Measurements from ENCODE around the gene RMI2.

RMI2 gene

DNA sequence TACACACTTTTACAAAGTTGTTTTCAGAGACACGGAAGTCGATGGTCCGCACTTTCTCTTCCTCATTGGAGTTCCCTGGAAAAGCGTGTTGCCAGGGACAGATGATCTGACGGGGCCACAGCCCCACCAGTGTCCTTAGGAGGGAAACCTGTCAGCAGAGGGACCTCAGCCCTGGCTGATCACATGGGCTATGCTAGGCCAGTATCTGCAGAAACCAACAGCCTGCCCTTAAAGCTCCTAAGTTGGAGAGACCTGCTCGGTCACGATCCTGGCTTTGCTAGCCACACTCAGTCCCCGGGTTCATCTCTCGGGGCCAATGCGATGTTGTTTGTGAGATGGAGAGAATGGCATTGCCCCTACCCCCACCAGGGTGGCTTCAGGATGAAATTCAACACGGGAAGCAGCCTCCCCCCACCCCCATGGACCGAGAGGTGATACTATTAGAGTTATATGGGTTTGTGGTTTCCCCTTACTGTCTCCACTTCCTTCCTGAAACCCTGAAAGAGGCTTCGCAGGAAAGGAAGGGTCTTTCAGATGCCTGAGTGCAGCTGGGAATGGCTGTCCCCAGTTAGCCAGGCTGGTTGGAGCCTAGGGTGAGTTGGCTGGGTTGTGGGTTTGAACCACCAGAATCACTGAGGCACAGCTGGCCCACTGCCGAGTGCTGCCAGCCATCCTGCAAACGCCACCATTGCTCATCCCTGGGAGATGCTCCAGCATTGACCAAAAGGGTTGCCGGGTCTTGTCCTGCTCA is 16.6 kb downstream of the RMI2 start:
- Histone ChIP-seq H3K9me3 (ENCODE audit: insufficient read depth, low read depth, low read length) (no peaks in the 10 kb centered on the region), H2BK12ac (ENCODE audit: low read length) (peak overlapping the region; percentile 19), H3K27ac (ENCODE audit: low read depth, low read length) (no peak overlapping the region), H2AFZ (ENCODE audit: insufficient read depth, low read length, poor library complexity) (no peak overlapping the region), H2AK5ac (ENCODE audit: low read length) (peak overlapping the region; percentile 64), H3K4me2 (ENCODE audit: low read length) (no peak overlapping the region), H4K91ac (ENCODE audit: low read depth, low read length) (peak overlapping the region; percentile 75), H3K79me2 (ENCODE audit: control insufficient read depth, insufficient read depth, low read length, poor library complexity) (no peaks in the 10 kb centered on the region), H3K9ac (ENCODE audit: low read length) (no peak overlapping the region), H3K36me3 (ENCODE audit: control insufficient read depth in 1 of 2, insufficient read depth in 2 of 2, low read length in 2 of 2) (no peaks in the 10 kb centered on the region), H3K4me1 (ENCODE audit: control insufficient read depth in 1 of 2, insufficient read depth in 2 of 2, low read length in 2 of 2) (peaks cover 19 to 21% of the 10 kb centered on the region in 2 experiments), H4K8ac (ENCODE audit: low read depth, low read length) (no peak overlapping the region), H3K4ac (ENCODE audit: low read depth, low read length) (no peak overlapping the region), H2BK5ac (ENCODE audit: low read depth, low read length, poor library complexity) (no peak overlapping the region), H3K18ac (ENCODE audit: low read length) (no peak overlapping the region), H3K14ac (ENCODE audit: low read length) (peak overlapping the region; percentile 20), H2BK120ac (ENCODE audit: insufficient read depth, low read length, poor library complexity) (peak overlapping the region; percentile 34), H3K23ac (ENCODE audit: low read length) (no peak overlapping the region), H4K12ac (ENCODE audit: low read depth, low read length) (no peak overlapping the region), H3K79me1 (ENCODE audit: low read length) (peaks cover 20% of the 10 kb centered on the region), H3K4me3 (ENCODE audit: low read depth, low read length) (no peak overlapping the region), H3K27me3 (ENCODE audit: insufficient read depth, low read length) (no peaks in the 10 kb centered on the region)
- WGBS (ENCODE audit: extremely low coverage, insufficient coverage, insufficient read length) = no CpG with 5 or more reads among the region's 16 CpGs
- DNase-seq = no peak

DNA sequence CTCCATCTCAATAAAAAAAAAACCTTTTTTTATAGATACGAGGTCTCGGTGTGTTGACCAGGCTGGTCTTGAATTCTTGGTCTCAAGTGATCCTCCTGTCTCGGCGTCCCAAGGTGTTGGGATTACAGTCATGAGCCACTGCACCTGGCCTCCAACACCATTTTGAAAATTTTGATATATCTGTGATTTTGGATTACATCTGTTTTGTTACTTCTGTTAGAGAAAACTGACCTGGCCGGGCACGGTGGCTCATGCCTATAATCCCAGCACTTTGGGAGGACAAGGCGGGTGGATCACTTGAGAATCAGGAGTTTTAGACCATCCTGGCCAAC is 18.6 kb downstream of the RMI2 start:
- H4K8ac ChIP-seq (ENCODE audit: low read depth, low read length) = no peak overlapping the region
- no peaks in the 10 kb centered on the region for H3K9me3 ChIP-seq (ENCODE audit: insufficient read depth, low read depth, low read length)
- no peaks in the 10 kb centered on the region for H3K27me3 ChIP-seq (ENCODE audit: insufficient read depth, low read length)
- no peak overlapping the region for H3K18ac ChIP-seq (ENCODE audit: low read length)
- H3K4ac ChIP-seq (ENCODE audit: low read depth, low read length) = no peak overlapping the region
- H2BK12ac ChIP-seq (ENCODE audit: low read length) = no peak overlapping the region
- no peak overlapping the region for H4K91ac ChIP-seq (ENCODE audit: low read depth, low read length)
- no peak overlapping the region for H3K14ac ChIP-seq (ENCODE audit: low read length)
- no peak for DNase-seq
- peaks cover 13 to 14% of the 10 kb centered on the region in 2 experiments for H3K4me1 ChIP-seq (ENCODE audit: control insufficient read depth in 1 of 2, insufficient read depth in 2 of 2, low read length in 2 of 2)
- no peak overlapping the region for H3K4me2 ChIP-seq (ENCODE audit: low read length)
- no peak overlapping the region for H3K23ac ChIP-seq (ENCODE audit: low read length)
- H2AFZ ChIP-seq (ENCODE audit: insufficient read depth, low read length, poor library complexity) = no peak overlapping the region
- no peak overlapping the region for H3K9ac ChIP-seq (ENCODE audit: low read length)
- no peaks in the 10 kb centered on the region for H3K36me3 ChIP-seq (ENCODE audit: control insufficient read depth in 1 of 2, insufficient read depth in 2 of 2, low read length in 2 of 2)
- H3K4me3 ChIP-seq (ENCODE audit: low read depth, low read length) = no peak overlapping the region
- no CpG with 5 or more reads among the region's 7 CpGs for WGBS (ENCODE audit: extremely low coverage, insufficient coverage, insufficient read length)
- H2BK5ac ChIP-seq (ENCODE audit: low read depth, low read length, poor library complexity) = no peak overlapping the region
- no peaks in the 10 kb centered on the region for H3K79me2 ChIP-seq (ENCODE audit: control insufficient read depth, insufficient read depth, low read length, poor library complexity)
- H3K79me1 ChIP-seq (ENCODE audit: low read length) = peaks cover 12% of the 10 kb centered on the region
- H2BK120ac ChIP-seq (ENCODE audit: insufficient read depth, low read length, poor library complexity) = no peak overlapping the region
- no peak overlapping the region for H4K12ac ChIP-seq (ENCODE audit: low read depth, low read length)
- H2AK5ac ChIP-seq (ENCODE audit: low read length) = no peak overlapping the region
- H3K27ac ChIP-seq (ENCODE audit: low read depth, low read length) = no peak overlapping the region

DNA sequence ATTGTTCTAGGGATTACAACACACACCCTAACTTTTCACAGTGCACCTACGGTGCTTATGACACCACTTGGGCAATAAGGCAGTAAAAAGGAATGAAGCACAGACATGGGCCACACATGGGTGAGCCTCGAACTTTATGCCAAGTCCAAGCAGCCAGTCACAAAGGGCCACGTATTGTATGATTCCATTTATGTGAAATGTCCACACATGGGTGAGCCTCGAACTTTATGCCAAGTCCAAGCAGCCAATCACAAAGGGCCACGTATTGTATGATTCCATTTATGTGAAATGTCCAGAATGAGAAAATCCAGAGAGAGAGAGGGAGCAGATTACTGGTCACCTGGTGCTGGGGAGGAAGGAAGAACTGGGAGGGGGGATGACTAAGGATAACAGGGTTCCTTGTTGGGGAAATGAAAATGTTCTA is 22.2 kb downstream of the RMI2 start:
- H3K79me2 ChIP-seq (ENCODE audit: control insufficient read depth, insufficient read depth, low read length, poor library complexity) = no peaks in the 10 kb centered on the region
- H2BK120ac ChIP-seq (ENCODE audit: insufficient read depth, low read length, poor library complexity) = no peak overlapping the region
- H4K8ac ChIP-seq (ENCODE audit: low read depth, low read length) = no peak overlapping the region
- H3K27ac ChIP-seq (ENCODE audit: low read depth, low read length) = no peak overlapping the region
- no peak overlapping the region for H4K12ac ChIP-seq (ENCODE audit: low read depth, low read length)
- H2BK12ac ChIP-seq (ENCODE audit: low read length) = no peak overlapping the region
- no peak overlapping the region for H3K4me3 ChIP-seq (ENCODE audit: low read depth, low read length)
- DNase-seq = no peak
- H3K23ac ChIP-seq (ENCODE audit: low read length) = no peak overlapping the region
- H2AFZ ChIP-seq (ENCODE audit: insufficient read depth, low read length, poor library complexity) = no peak overlapping the region
- no peaks in the 10 kb centered on the region for H3K36me3 ChIP-seq (ENCODE audit: control insufficient read depth in 1 of 2, insufficient read depth in 2 of 2, low read length in 2 of 2)
- no peak overlapping the region for H3K4me2 ChIP-seq (ENCODE audit: low read length)
- no peak overlapping the region for H2BK5ac ChIP-seq (ENCODE audit: low read depth, low read length, poor library complexity)
- no peak overlapping the region for H3K14ac ChIP-seq (ENCODE audit: low read length)
- H3K9me3 ChIP-seq (ENCODE audit: insufficient read depth, low read depth, low read length) = no peaks in the 10 kb centered on the region
- no peak overlapping the region for H2AK5ac ChIP-seq (ENCODE audit: low read length)
- no peaks in the 10 kb centered on the region for H3K27me3 ChIP-seq (ENCODE audit: insufficient read depth, low read length)
- WGBS (ENCODE audit: extremely low coverage, insufficient coverage, insufficient read length) = no CpG with 5 or more reads among the region's 5 CpGs
- H3K4me1 ChIP-seq (ENCODE audit: control insufficient read depth in 1 of 2, insufficient read depth in 2 of 2, low read length in 2 of 2) = peaks cover 0 to 3% of the 10 kb centered on the region in 2 experiments
- no peak overlapping the region for H3K18ac ChIP-seq (ENCODE audit: low read length)
- no peak overlapping the region for H3K4ac ChIP-seq (ENCODE audit: low read depth, low read length)
- no peak overlapping the region for H3K9ac ChIP-seq (ENCODE audit: low read length)
- no peak overlapping the region for H4K91ac ChIP-seq (ENCODE audit: low read depth, low read length)
- H3K79me1 ChIP-seq (ENCODE audit: low read length) = peaks cover 3% of the 10 kb centered on the region

DNA sequence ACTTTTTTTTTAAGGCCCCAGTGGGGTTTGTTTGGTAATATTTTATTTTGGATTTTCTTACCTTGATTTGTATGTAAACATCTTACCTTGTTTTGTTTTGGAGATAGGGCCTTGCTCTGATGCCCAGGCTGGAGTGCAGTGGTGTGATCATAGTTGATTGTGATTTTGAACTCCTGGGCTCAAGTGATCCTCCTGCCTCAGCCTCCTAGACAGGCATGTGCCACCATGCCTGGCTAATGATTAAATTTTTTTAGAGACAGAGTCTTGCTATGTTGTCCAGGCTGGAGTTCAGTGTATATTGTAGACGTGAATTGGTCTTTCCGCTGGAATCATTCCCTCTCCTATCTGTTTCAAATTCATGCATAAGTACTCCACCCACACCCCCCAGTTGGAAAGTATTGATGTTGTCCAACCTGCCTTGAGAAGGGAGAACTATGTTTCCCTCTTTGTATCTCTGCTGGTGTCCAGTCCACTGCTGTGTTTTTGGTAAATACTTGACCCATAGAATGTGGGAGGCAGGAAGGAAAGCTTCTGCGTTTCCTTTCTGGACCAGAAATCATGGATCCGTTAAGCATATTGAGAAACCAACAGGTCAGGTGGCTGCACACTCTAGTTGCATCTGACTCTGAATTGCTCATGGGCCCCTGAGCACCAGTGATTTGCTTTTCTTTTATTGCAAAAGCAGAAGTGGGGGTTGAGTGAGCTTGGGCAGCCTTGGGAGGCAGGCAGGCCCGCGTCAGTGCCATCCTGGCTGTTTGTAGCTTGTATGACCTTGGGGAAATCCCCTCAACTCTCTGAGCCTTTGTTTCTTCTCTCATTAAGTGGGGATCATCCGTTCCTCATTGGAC is 25.0 kb downstream of the RMI2 start:
- Histone ChIP-seq H3K79me2 (ENCODE audit: control insufficient read depth, insufficient read depth, low read length, poor library complexity) (no peaks in the 10 kb centered on the region), H3K79me1 (ENCODE audit: low read length) (no peaks in the 10 kb centered on the region), H2BK12ac (ENCODE audit: low read length) (no peak overlapping the region), H3K18ac (ENCODE audit: low read length) (no peak overlapping the region), H2BK5ac (ENCODE audit: low read depth, low read length, poor library complexity) (no peak overlapping the region), H3K36me3 (ENCODE audit: control insufficient read depth in 1 of 2, insufficient read depth in 2 of 2, low read length in 2 of 2) (no peaks in the 10 kb centered on the region), H4K12ac (ENCODE audit: low read depth, low read length) (no peak overlapping the region), H3K4me2 (ENCODE audit: low read length) (no peak overlapping the region), H2AK5ac (ENCODE audit: low read length) (no peak overlapping the region), H3K4me1 (ENCODE audit: control insufficient read depth in 1 of 2, insufficient read depth in 2 of 2, low read length in 2 of 2) (peaks cover 0 to 3% of the 10 kb centered on the region in 2 experiments), H3K9me3 (ENCODE audit: insufficient read depth, low read depth, low read length) (no peaks in the 10 kb centered on the region), H2AFZ (ENCODE audit: insufficient read depth, low read length, poor library complexity) (no peak overlapping the region), H3K4me3 (ENCODE audit: low read depth, low read length) (no peak overlapping the region), H3K23ac (ENCODE audit: low read length) (no peak overlapping the region), H3K9ac (ENCODE audit: low read length) (no peak overlapping the region), H3K4ac (ENCODE audit: low read depth, low read length) (no peak overlapping the region), H3K27ac (ENCODE audit: low read depth, low read length) (no peak overlapping the region), H3K27me3 (ENCODE audit: insufficient read depth, low read length) (no peaks in the 10 kb centered on the region), H4K8ac (ENCODE audit: low read depth, low read length) (no peak overlapping the region), H4K91ac (ENCODE audit: low read depth, low read length) (no peak overlapping the region), H2BK120ac (ENCODE audit: insufficient read depth, low read length, poor library complexity) (no peak overlapping the region), H3K14ac (ENCODE audit: low read length) (no peak overlapping the region)
- no CpG with 5 or more reads among the region's 7 CpGs for WGBS (ENCODE audit: extremely low coverage, insufficient coverage, insufficient read length)
- DNase-seq = peak; percentile 38 to 42

All from trophoblast cell (in vitro differentiated cells and primary cell).